SW480 (cell line): ENCODE measurements around the gene GRPEL1.

Experiments
- DNase-seq: peaks from one replicate; pipeline ENCODE4 v3.0.0-alpha.2; 2016; ENCODE audit warnings: low spot score

Gene GRPEL1

GRCh38 chr4:7066006-7066405, 1.9 kb downstream of the GRPEL1 start:
- no peak for DNase-seq

GRCh38 chr4:7063362-7063761, 4.5 kb downstream of the GRPEL1 start:
- no peak for DNase-seq

GRCh38 chr4:7062816-7063215, 5.0 kb downstream of the GRPEL1 start:
- no peak for DNase-seq

- no peak for DNase-seq
These were observed 6.0 kb downstream of the GRPEL1 start for GRCh38 chr4:7061815-7062214.

- no peak for DNase-seq
These were observed 7.3 kb downstream of the GRPEL1 start for GRCh38 chr4:7060346-7061150.

- no peak for DNase-seq
These were observed 8.2 kb downstream of the GRPEL1 start for GRCh38 chr4:7059662-7060061.

GRCh38 chr4:7058792-7059191, 9.1 kb downstream of the GRPEL1 start:
- DNase-seq: no peak

- no peak for DNase-seq
These were observed 11.9 kb downstream of the GRPEL1 start for GRCh38 chr4:7055990-7056325.

- no peak for DNase-seq
These were observed 12.5 kb downstream of the GRPEL1 start for GRCh38 chr4:7055111-7055989.

GRCh38 chr4:7054106-7054880, 13.6 kb downstream of the GRPEL1 start:
- no peak for DNase-seq

- DNase-seq: no peak
These were observed 14.7 kb downstream of the GRPEL1 start for GRCh38 chr4:7052923-7053715.

- DNase-seq: no peak
These were observed 15.6 kb downstream of the GRPEL1 start for GRCh38 chr4:7052313-7052712.

GRCh38 chr4:7051905-7052304, 16.0 kb downstream of the GRPEL1 start:
- DNase-seq: no peak

- no peak for DNase-seq
These were observed 16.7 kb downstream of the GRPEL1 start for GRCh38 chr4:7051144-7051495.

- no peak for DNase-seq
These were observed 17.3 kb downstream of the GRPEL1 start for GRCh38 chr4:7050481-7051143.

GRCh38 chr4:7049739-7050138, 18.1 kb downstream of the GRPEL1 start:
- DNase-seq: no peak

- no peak for DNase-seq
These were observed 18.6 kb downstream of the GRPEL1 start for GRCh38 chr4:7049295-7049694.

GRCh38 chr4:7048642-7049041, 19.2 kb downstream of the GRPEL1 start:
- no peak for DNase-seq

GRCh38 chr4:7046971-7047370, 20.9 kb downstream of the GRPEL1 start:
- no peak for DNase-seq

GRCh38 chr4:7045961-7046921, 21.6 kb downstream of the GRPEL1 start:
- no peak for DNase-seq
